ENCODE results near the gene APOC3.
A peak's percentile ranks its signal among the peaks of the same experiment; 100 is the strongest.
"Not testable (repeated sequence)": the region's sequence is repeated elsewhere in the genome, so short reads cannot be mapped to it uniquely, and the experiment has no call there.

Gene APOC3

GRCh38 chr11:116832350-116833290, 2.9 kb downstream of the APOC3 start:
- no peak for DNase-seq

GRCh38 chr11:116833491-116833815, 3.7 kb downstream of the APOC3 start:
- DNase-seq, result no peak

GRCh38 chr11:116833816-116834534, 4.3 kb downstream of the APOC3 start:
- DNase-seq, result no peak

GRCh38 chr11:116834535-116835041, 4.9 kb downstream of the APOC3 start:
- DNase-seq, result not testable (repeated sequence)

- no peak for DNase-seq
These were observed 5.5 kb downstream of the APOC3 start for GRCh38 chr11:116835042-116835772.

DNA sequence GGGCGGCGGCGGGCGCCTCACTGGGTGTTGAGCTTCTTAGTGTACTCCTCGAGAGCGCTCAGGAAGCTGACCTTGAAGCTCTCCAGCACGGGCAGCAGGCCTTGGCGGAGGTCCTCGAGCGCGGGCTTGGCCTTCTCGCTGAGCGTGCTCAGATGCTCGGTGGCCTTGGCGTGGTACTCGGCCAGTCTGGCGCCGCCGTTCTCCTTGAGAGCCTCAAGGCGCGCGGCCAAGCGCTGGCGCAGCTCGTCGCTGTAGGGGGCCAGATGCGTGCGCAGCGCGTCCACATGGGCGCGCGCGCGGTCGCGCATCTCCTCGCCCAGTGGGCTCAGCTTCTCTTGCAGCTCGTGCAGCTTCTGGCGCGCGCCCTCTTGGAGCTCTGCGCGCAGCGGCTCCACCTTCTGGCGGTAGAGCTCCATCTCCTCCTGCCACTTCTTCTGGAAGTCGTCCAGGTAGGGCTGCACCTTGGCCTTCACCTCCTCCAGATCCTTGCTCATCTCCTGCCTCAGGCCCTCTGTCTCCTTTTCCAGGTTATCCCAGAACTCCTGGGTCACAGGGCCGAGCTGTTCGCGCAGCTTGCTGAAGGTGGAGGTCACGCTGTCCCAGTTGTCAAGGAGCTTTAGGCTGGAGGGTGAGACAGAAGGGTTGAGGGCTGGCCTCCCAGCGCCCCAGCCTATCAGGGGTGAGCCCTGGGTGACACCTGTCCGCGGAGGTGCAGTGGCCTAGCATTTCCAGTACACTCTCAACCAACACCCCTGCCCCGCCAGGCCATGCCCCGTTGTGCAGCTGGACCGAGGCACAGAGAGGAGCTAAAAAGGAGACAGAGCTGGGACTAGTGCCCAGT, 6.3 kb downstream of the APOC3 start:
- DNase-seq, result peak; percentile 89

- DNase-seq, result no peak
These were observed 6.9 kb downstream of the APOC3 start for GRCh38 chr11:116836632-116836991.

GRCh38 chr11:116837231-116838091, 7.8 kb downstream of the APOC3 start, which contains the start of gene APOA1:
Gene APOA1, minus strand, starts transcription at chr11:116837622. Its CDS starts 235 bp downstream, at chr11:116837387.
- DNase-seq, result no peak

DNA sequence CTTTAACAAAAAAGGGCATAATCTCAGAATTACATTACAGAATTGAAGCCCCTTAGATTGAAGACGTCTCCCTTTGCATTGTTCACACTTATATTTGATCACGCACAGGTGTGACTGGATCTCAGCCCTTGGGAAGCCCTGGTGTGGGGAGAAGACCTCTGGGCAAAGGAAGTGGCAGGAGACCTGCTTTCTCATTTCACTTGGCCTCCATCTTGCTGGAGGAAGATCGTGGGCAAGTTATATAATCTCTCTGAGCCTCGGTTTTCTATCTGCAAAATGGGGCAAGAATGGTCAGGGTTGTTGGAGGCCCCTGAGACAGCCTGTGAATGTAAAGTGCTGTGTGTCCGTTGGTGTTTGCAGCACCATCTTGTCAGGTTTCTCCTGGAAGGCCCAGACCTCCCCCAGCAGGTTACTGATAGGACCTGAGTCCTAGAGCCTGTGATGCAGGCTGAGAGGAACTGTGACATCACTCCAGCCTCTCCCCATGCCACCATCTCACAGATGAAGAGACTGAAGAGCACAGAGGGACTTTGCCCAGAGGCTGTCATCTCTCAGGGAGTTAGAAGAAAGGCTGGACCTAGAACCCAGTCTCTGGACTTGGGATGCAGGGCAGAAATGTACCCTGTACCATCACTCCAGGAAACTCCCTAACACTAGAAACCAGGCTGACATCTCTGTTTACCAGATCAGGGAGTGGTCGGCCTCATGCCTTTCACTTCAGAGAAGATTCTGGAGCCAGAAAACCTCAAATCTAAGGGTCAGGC, 8.8 kb downstream of the APOC3 start:
- no peak for DNase-seq

DNA sequence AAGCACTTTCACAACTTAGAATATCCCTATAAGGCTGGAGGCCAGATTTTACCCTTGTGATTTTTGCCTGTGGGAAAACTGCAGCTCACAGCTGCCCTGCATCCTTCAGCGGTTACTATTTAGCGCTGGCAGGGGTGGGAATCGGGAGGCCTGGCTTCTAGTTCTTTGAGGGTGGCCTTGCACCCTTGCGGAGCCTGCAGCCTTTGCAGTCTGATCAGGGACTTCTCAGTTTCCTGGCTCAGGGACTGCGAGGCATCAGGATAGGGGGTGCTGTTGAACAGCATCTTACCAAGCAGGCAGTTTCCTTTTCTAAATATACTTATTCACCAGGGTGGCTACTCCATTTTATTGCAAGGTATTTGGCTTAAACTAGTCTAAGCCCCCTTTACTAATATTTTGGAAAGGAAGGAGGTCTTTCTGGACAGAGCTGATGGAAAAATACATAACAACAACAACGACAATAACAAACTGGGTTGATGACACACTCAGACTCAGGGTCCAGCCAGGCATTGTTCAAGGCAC, 10.6 kb downstream of the APOC3 start:
- DNase-seq, result no peak

GRCh38 chr11:116840746-116841296, 11.1 kb downstream of the APOC3 start:
- no peak for DNase-seq

GRCh38 chr11:116842117-116842516, 12.4 kb downstream of the APOC3 start:
- no peak for DNase-seq

GRCh38 chr11:116842909-116843308, 13.2 kb downstream of the APOC3 start:
- no peak for DNase-seq

GRCh38 chr11:116843661-116844060, 14.0 kb downstream of the APOC3 start:
- DNase-seq, result no peak

DNA sequence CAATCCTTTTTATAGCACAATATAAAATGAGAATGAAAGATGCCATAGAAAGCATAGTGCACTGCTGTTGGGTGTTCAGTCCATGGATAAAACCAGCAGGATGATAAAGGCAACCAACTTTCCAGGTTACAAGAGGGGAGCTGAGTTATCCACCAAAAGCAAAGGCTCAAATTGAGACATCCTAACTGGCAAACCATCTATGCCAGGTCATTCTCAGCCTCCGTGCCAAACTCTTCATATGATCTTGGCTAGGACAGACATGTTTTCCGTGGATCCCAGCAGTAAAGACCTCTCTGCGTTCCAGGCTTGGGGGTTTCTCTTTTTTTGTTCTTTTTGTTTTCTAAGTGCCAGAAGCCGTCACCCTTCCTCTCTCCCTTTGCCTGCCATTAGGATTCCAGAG, 15.0 kb downstream of the APOC3 start:
- DNase-seq, result no peak

DNA sequence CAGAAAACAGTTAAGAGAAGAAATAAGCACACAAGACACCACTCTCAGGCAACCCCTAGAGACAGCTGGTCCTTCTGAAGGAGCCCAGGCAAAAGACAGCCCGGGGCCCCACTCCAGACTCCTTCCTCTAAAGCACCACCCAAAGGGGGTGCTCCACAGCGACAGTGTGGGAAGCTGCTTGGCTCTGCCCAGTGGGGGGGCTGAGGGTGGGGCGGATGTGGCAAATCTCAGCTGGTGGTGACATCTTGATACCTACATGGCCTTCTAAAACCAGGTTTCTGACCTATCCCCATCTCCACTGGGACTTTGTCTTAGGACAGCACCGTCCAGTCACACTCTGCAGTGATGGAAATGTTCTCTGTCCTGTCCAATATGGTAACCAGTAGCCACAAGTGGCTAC, 17.9 kb downstream of the APOC3 start:
- DNase-seq, result no peak

- no peak for DNase-seq
These were observed 19.4 kb downstream of the APOC3 start for GRCh38 chr11:116849060-116849459.

DNA sequence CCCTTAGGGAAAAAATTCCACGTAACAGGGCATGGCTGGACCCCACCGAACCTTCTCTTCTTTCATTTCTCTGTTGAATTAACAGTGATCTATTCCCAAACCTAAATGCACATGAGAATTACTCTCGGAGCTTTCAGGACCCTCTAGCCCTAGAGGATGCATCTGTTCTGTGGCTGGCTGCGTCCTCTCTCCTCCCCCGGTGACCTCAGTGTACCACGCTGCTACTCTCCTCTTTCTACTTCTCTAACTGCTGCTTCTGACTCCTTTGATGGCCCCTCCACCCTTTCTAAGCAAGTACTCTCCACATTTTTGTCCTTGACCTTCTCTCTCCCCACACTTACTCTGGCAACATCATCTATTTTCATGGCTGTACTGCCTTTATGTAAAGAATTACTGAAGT, 19.8 kb downstream of the APOC3 start:
- no peak for DNase-seq

DNA sequence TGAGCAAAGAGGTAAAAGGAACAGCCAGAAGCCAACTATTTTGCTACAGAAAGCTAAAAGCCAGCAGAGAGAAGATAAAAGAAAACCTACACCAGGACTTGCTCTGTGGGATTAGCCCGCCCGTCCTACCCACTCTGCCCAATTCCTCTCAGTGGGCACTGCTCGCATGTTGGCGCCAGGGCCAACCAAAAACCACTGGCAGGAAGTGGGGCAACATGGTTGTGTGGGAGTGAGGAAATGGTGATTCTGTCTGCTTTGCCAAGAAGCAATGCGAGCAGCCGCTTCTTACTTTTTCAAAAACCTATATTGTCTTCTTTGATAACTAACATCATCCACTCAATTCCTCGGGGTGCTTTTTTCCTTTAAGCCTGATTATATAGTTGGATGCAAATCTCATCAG, 21.9 kb downstream of the APOC3 start:
- no peak for DNase-seq

Measured in HCEC 1CT (cell line).